ENCODE results near the gene UBASH3B.

DNA sequence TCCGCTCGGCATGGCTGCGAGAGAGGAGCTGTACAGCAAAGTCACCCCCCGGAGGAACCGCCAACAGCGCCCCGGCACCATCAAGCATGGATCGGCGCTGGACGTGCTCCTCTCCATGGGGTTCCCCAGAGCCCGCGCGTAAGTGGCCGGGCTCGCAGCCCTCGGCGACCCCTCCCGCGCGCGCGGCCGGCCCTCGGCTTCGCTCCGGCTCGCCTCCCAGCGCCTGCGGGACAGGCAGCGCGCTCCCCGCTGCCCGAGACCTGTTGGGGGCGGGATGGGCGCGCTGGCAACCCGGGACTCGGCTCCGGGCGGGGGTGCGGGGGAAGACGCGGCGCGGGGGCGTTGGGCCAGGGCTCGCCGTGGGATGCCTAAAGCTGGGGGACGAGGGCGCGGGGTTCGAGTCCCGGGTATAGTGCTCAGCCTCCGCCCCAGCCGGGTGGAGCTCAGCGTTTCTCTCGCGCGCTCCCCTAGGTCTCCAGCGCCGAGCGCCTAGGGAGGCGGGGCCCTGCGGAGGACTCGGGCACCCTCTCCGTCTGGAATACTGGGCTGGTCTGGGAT lies 630 bp downstream of the UBASH3B start:
- TF ChIP-seq, protein P1, sequence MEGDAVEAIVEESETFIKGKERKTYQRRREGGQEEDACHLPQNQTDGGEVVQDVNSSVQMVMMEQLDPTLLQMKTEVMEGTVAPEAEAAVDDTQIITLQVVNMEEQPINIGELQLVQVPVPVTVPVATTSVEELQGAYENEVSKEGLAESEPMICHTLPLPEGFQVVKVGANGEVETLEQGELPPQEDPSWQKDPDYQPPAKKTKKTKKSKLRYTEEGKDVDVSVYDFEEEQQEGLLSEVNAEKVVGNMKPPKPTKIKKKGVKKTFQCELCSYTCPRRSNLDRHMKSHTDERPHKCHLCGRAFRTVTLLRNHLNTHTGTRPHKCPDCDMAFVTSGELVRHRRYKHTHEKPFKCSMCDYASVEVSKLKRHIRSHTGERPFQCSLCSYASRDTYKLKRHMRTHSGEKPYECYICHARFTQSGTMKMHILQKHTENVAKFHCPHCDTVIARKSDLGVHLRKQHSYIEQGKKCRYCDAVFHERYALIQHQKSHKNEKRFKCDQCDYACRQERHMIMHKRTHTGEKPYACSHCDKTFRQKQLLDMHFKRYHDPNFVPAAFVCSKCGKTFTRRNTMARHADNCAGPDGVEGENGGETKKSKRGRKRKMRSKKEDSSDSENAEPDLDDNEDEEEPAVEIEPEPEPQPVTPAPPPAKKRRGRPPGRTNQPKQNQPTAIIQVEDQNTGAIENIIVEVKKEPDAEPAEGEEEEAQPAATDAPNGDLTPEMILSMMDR (conservative IDR thresholded peaks at IDR 0.05; ENCODE audit: low read length): no peak; the same call in 1 of the 2 replicates
- no peak for TF ChIP-seq EZH2phosphoT487 (IDR thresholded peaks at IDR 0.05; ENCODE audit: borderline replicate concordance, low read depth, low read length)

Measured in OCI-LY7 (cell line).